ENCODE measurements around the gene DYNLT5.
"Not testable (repeated sequence)": the region's sequence is repeated elsewhere in the genome, so short reads cannot be mapped to it uniquely, and the experiment has no call there.

The DYNLT5 gene, protein sequence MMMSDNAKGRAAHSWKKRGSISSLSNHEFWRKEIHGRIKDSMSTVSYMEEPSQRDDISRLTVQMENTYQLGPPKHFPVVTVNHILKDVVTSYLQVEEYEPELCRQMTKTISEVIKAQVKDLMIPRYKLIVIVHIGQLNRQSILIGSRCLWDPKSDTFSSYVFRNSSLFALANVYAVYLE

GRCh38 chr1:66752000-66752592 lies at the start of gene DYNLT5:
Gene DYNLT5, plus strand, starts transcription at chr1:66752459. Its CDS starts 2,200 bp downstream, at chr1:66754659.
- no peak for DNase-seq

GRCh38 chr1:66704177-66704875 lies 47.9 kb upstream of the DYNLT5 start:
- no peak for DNase-seq

DNA sequence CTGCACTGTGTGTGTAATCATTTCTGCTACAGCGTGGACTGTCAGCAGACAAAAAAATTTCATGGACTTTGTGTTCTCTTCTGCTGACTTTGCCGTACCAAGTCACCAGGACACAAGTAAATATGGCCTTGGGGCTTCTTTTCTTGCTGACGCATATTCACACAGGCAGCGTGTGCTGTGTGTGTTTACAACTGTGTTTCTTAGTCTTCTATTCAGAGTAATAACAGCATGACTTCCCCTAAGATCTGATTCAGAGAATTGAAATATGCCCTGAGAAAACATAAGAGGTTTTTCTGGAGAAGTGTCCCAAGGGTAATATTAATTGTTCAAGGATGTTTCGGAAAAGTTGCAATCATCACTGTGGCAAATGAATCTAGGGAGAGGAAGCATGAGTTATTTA lies 47.1 kb upstream of the DYNLT5 start:
- no peak for DNase-seq

DNA sequence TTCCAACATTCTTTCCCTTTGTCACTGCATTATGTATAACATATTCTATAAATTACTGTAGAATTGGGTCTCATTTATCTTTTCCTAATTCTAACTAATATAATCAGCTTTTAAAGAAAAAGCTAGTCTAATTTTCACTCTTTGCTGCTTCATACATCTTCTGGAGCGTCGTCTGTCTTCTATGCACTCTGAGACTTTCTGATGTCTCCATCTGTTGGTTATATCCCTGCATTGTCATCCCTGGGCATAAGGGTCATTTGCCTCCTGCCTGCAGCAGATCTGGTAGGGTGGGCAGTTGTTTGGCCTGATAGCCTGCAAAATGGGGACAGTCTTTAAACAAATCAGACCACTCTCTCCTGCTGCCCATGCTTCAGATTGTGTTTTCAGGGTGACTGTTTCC lies 40.8 kb upstream of the DYNLT5 start:
- DNase-seq = no peak

GRCh38 chr1:66712839-66713238 lies 39.4 kb upstream of the DYNLT5 start:
- DNase-seq = no peak

- DNase-seq = no peak
Measured at GRCh38 chr1:66723985-66724384, 28.3 kb upstream of the DYNLT5 start.

- DNase-seq = peak; percentile 49 to 58
Measured at GRCh38 chr1:66725885-66726665, 26.2 kb upstream of the DYNLT5 start.

DNA sequence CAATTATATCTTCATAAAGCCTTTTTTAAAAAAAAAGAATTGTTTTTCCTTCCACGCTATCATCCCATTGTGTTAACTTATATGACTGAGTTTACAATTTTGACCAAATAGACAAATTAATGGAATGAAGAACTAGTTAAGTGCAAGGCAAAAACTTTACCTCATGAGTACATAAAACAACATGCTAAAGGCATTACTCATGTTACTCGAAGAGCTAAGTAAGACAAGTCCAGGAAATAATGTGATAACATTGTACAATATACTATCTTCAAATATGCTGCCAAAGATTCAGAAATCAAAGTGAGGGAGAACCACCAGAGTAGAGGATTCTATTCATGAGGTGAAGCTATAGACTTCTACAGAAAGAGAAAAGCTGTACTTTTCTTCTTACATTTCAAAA lies 24.2 kb upstream of the DYNLT5 start:
- DNase-seq = no peak

DNA sequence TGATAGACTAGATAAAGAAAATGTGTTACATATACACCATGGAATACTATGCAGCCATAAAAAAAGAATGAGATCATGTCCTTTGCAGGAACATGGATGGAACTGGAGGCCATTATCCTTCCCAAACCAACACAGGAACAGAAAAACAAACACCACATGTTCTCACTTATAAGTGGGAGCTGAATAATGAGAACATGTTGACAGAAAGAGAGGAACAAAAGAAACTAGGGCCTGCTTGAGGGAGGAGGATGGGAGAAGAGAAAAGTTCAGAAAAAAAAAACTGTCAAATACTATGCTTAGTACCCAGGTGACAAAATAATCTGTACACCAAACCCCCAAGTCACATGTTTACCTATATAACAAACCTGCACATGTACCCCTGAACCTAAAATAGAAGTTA lies 23.5 kb upstream of the DYNLT5 start:
- DNase-seq = not testable (repeated sequence)

DNA sequence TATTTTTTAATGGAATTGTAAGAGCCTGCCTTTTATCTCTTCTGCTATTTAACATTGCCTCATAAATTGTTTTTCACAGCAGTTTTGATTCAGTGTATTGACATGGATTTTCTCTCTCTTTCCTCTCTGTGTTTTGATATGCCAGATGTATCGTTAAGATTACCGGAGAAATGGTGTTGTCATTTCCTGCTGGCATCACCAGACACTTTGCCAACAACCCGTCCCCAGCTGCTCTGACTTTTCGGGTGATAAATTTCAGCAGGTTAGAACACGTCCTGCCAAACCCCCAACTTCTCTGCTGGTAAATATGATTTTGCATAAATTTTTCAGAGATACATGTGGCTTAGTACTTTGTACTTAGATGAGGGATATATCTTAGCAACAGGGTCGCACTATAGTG lies 23.1 kb upstream of the DYNLT5 start:
- no peak for DNase-seq

DNA sequence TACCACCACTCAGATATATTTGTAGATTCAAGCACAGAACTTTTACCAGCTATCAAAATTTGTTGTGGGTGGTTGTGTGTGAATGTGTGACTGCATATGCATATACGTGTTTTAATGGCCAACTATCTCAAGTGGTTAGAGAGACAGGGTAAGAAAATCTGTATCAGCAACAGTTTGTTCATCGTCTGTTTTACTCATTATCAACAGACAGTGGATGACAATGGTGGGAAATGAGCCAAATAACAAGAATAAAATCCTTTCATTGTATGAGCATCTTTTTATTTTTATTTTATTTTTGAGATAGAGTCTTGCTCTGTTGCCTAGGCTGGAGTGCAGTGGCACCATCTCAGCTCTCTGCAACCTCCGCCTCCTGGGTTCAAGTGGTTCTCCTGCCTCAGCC lies 22.7 kb upstream of the DYNLT5 start:
- no peak for DNase-seq

DNA sequence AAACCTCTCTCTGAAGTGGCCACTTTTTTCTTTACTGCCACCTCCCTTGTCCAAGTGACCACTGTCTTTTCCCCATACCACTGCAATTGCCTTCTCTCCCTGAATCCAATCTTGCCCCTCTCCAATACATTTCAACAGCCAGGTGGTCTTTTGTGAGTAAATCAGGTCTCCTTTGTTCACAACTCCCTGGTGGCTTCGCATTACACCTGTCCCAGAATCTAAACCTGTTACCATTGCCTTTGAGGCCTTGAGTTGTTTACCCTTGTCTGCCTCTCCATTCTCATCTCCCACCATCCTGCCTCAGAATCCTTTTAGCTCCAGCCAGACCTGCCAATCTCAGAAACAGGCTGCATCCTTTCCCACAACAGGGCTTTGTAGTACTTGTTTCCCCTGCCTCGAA lies 21.8 kb upstream of the DYNLT5 start:
- no peak for DNase-seq

GRCh38 chr1:66731170-66731865 lies 20.9 kb upstream of the DYNLT5 start:
- no peak for DNase-seq

DNA sequence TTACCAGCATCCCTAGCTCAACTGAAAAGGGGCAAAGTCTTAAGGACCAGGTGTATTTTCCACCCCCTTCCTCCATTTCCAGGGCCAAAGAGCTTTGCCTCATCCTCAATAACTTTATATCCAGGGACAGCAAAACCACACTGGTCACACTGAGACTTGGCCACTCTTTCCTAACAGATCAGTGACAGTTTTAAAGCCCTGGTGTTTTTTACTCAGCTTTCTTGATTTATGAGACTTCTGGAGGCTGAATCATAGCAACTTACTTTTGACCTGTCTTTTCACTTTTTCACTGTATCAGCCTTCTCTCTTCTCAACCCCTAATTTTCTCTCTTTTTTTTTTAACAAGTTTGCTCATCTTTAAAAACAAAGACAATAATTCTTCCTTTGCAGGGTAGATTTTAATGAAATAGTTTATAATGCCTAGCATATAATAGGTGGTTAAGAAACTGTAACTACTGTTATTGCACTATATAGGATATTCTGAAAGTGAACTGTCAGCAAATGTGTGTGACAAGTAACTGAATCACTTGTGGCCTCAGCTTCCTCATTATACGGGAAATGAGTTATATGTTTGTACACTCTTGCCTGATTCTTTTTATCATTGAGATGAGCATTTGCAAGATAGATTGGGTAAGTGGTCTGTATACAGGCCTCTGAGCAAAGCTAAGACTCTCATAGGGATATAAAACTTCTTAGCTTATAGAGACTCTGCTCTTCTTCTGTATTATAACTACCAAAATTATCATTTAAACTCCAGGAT lies 19.7 kb upstream of the DYNLT5 start:
- DNase-seq = no peak

DNA sequence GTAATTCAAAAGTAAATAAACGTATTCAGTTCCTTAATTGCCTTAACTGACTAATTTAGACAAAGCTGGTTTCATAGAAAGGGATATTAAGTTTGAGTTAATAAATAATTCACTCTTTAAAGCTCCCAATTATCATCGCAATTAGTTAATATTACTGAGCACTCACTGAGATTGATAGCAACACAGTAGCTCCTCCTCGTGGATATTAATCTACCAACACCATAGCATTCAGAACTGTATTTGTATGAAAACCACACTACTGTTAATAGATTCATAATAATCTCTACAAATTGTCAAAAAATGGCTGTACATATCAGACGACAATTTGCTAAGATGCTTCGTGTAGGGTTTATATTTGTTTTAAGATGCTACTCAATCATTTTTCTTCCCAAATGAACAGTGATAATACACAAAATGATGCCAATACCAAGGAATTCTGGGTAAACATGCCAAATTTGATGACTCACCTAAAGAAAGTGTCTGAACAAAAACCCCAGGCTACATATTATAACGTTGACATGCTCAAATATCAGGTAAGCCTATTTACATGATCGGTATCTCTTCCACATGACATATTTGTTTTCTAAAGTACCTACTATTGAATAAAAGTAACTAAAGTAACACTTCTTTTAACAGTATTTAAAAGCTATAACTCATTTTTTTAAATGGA lies 18.8 kb upstream of the DYNLT5 start:
- no peak for DNase-seq

DNA sequence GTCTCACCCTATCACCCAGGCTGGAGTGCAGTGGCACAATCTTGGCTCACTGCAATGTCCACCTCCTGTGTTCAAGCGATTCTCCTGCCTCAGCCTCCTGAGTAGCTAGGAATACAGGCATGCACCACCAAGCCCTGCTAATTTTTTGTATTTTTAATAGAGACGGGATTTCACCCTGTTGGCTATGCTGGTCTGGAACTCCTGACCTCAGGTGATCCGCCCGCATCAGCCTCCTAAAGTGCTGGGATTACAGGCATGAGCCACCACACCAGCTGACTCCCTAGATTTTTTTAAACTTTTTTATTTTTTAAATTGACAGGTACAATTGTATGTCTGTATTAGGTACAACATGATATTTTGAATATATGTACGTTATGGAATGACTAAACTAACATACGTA lies 17.7 kb upstream of the DYNLT5 start:
- DNase-seq = not testable (repeated sequence)

DNA sequence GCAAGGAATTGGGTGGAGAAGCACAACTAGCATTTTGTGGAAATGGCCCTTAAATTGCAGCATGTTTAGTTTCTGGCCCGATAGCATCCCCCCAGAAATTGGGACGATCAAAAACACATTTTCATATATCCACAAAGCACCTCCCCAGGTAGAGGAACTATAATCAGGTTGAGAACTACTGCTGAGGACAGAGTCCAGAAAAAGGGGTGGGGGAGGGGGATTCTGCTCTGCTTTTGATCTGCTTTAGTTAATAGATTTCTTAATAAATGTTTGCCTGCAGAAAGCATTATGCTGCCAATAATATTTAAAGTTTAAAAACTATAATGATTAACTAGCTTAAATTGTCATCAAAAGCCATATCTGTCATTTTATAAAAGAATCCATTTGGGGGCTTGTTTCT lies 14.4 kb upstream of the DYNLT5 start:
- no peak for DNase-seq

DNA sequence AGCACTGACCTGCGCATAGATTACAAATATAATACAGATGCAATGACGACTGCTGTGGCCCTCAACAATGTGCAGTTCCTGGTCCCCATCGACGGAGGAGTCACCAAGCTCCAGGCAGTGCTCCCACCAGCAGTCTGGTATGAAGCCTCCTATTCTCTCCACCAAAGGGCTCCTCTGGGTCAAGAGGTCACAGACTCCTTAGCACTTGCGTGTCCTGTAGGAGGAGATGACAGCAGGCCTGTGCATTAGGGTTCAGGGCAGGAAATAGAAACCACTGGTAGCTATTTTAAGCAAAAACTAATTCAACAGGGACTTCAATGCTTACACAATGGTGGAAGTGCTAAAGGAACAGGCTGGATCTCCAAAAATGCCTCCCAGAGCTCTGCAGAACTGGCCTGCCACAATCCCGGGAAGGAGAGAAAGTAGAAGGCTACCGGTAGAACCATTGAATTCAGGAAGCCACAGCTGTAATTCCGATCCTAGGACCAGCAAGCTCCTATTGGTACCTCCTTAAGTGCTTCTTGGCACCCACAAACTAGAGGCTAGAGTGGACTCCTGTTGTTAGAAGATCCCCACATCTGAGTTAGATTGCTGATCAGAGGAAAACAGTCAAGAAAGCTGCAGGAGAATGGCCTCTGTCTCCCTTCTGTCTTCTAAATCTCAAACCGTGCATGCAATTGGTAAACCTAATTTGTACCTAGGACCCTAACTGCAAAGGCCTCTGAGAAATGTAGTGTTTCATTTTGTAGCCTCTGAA lies 12.7 kb upstream of the DYNLT5 start:
- no peak for DNase-seq

GRCh38 chr1:66745451-66745850 lies 6.8 kb upstream of the DYNLT5 start:
- no peak for DNase-seq

- no peak for DNase-seq
Measured at GRCh38 chr1:66747501-66747900, 4.8 kb upstream of the DYNLT5 start.

- no peak for DNase-seq
Measured at GRCh38 chr1:66750577-66750976, 1.7 kb upstream of the DYNLT5 start.
